DMS53 treated with DMSO at 0.1 percent for 48 hours (cell line): ENCODE results near the gene ADAMTS17.

ENCODE experiments used
- DNase-seq: peaks from one replicate; lab custom pipeline; 2025; ENCODE audit not compliant: unreplicated experiment; lab: John Stamatoyannopoulos, UW

Gene ADAMTS17

GRCh38 chr15:100310513-100311153 lies 31.1 kb downstream of the ADAMTS17 start:
- no peak for DNase-seq

GRCh38 chr15:100310041-100310405 lies 31.8 kb downstream of the ADAMTS17 start:
- DNase-seq = no peak

GRCh38 chr15:100309109-100310040 lies 32.4 kb downstream of the ADAMTS17 start:
- DNase-seq = no peak

GRCh38 chr15:100308608-100309007 lies 33.2 kb downstream of the ADAMTS17 start:
- DNase-seq = no peak

- DNase-seq = no peak
Observed at GRCh38 chr15:100308213-100308600, 33.6 kb downstream of the ADAMTS17 start.

GRCh38 chr15:100307241-100308212 lies 34.2 kb downstream of the ADAMTS17 start:
- DNase-seq = no peak

- no peak for DNase-seq
Observed at GRCh38 chr15:100306098-100306497, 35.7 kb downstream of the ADAMTS17 start.

- no peak for DNase-seq
Observed at GRCh38 chr15:100301910-100302431, 39.8 kb downstream of the ADAMTS17 start.

- DNase-seq = no peak
Observed at GRCh38 chr15:100298257-100298656, 43.5 kb downstream of the ADAMTS17 start.

- DNase-seq = no peak
Observed at GRCh38 chr15:100297812-100298211, 44.0 kb downstream of the ADAMTS17 start.

- no peak for DNase-seq
Observed at GRCh38 chr15:100295939-100296565, 45.7 kb downstream of the ADAMTS17 start.

GRCh38 chr15:100292010-100292409 lies 49.8 kb downstream of the ADAMTS17 start:
- DNase-seq = no peak

- no peak for DNase-seq
Observed at GRCh38 chr15:100291106-100291505, 50.7 kb downstream of the ADAMTS17 start.

- no peak for DNase-seq
Observed at GRCh38 chr15:100285641-100286295, 56.0 kb downstream of the ADAMTS17 start.

GRCh38 chr15:100284701-100285100 lies 57.1 kb downstream of the ADAMTS17 start:
- no peak for DNase-seq

GRCh38 chr15:100284191-100284590 lies 57.6 kb downstream of the ADAMTS17 start:
- DNase-seq = no peak

- DNase-seq = no peak
Observed at GRCh38 chr15:100281096-100281917, 60.5 kb downstream of the ADAMTS17 start.

- DNase-seq = no peak
Observed at GRCh38 chr15:100279849-100280248, 61.9 kb downstream of the ADAMTS17 start.

GRCh38 chr15:100279446-100279845 lies 62.3 kb downstream of the ADAMTS17 start:
- no peak for DNase-seq
